ENCODE data around the gene AMOTL1.

- no peak for TF ChIP-seq CTCF (IDR thresholded peaks at IDR 0.05)
- TF ChIP-seq EZH2 (IDR thresholded peaks at IDR 0.05): no peak
Observed at GRCh38 chr11:94790197-94790596, 22.0 kb downstream of the AMOTL1 start.
